Esophagus muscularis mucosa (tissue), 2 donors: Measurements from ENCODE around the gene CCDC14.

ENCODE experiments used
- POLR2A ChIP-seq: fragments of 450-650 bp; IDR thresholded peaks from one replicate; pipeline ENCODE4 v1.6.1; 2017; ENCODE audit warnings: antibody characterized with exemption, moderate library complexity, mild to moderate bottlenecking, low read depth
- POLR2AphosphoS5 ChIP-seq, 2 donors: sonication (generic); formaldehyde crosslinking; IDR thresholded peaks; one replicate each; pipeline ENCODE4 v1.6.1; 2017; ENCODE audit warnings: antibody characterized with exemption in 2 of 2

GRCh38 chr3:123935830-123936229 lies 25.2 kb downstream of the CCDC14 start:
- no peak for TF ChIP-seq POLR2A
- no peak for TF ChIP-seq POLR2AphosphoS5 (IDR thresholded peaks at IDR 0.05)
